Hepatocyte (in vitro differentiated cells): Measurements from ENCODE around the gene CCL20. TPM values are rescaled to one million over a fixed set of nuclear protein-coding genes. Genes with fewer than 3 reads are reported as not detected.
A peak's percentile ranks its signal among the peaks of the same experiment; 100 is the strongest.
"Not testable (repeated sequence)": the region's sequence is repeated elsewhere in the genome, so short reads cannot be mapped to it uniquely, and the experiment has no call there.

Experiments
- DNase-seq: peaks from one replicate; pipeline ENCODE4 v3.0.0-alpha.2; 2016; ENCODE audit warnings: low spot score
- H2AFZ ChIP-seq: fragments of 200-600 bp; sonication (generic); 2 replicates; pipeline ENCODE4 v1.6.0; 2016; ENCODE audit warnings: antibody characterized with exemption, mild to moderate bottlenecking
- H3K27ac ChIP-seq: fragments of 200-600 bp; sonication (generic); 2 replicates; pipeline ENCODE4 v1.5.1; 2016; ENCODE audit warnings: mild to moderate bottlenecking
- H3K27me3 ChIP-seq: fragments of 200-600 bp; sonication (generic); 2 replicates; pipeline ENCODE4 v1.6.1; 2016
- H3K36me3 ChIP-seq: fragments of 200-600 bp; sonication (generic); replicated peaks from 2 replicates; pipeline ENCODE4 v1.5.1; 2016; ENCODE audit warnings: low read depth; ENCODE audit not compliant: insufficient read depth
- H3K4me1 ChIP-seq: fragments of 200-600 bp; sonication (generic); 2 replicates; pipeline ENCODE4 v1.5.1; 2016; ENCODE audit warnings: mild to moderate bottlenecking, moderate library complexity; ENCODE audit not compliant: insufficient read depth
- H3K4me2 ChIP-seq: fragments of 200-600 bp; sonication (generic); 2 replicates; pipeline ENCODE4 v1.6.0; 2016
- H3K4me3 ChIP-seq: fragments of 200-600 bp; sonication (generic); 2 replicates; pipeline ENCODE4 v1.5.1; 2016; ENCODE audit warnings: mild to moderate bottlenecking
- H3K79me2 ChIP-seq: fragments of 200-600 bp; sonication (generic); 2 replicates; pipeline ENCODE4 v1.6.0; 2017; ENCODE audit warnings: mild to moderate bottlenecking
- H3K9me2 ChIP-seq: fragments of 200-600 bp; sonication (generic); replicated peaks from 2 replicates; pipeline ENCODE4 v1.6.0; 2017; ENCODE audit warnings: mild to moderate bottlenecking; ENCODE audit not compliant: insufficient read depth
- H3K9me3 ChIP-seq: fragments of 200-600 bp; sonication (generic); 2 replicates; pipeline ENCODE4 v1.5.1; 2016; ENCODE audit warnings: low read depth, mild to moderate bottlenecking
- H4K20me1 ChIP-seq: fragments of 200-600 bp; sonication (generic); 2 replicates; pipeline ENCODE4 v1.6.0; 2016; ENCODE audit warnings: mild to moderate bottlenecking; ENCODE audit not compliant: insufficient read depth, poor library complexity, severe bottlenecking
- EZH2 ChIP-seq: fragments of 200-600 bp; sonication (generic); IDR thresholded peaks from 2 replicates; pipeline ENCODE4 v1.6.1; 2016; ENCODE audit warnings: antibody characterized with exemption, mild to moderate bottlenecking, borderline replicate concordance
- EZH2phosphoT487 ChIP-seq: fragments of 200-600 bp; sonication (generic); IDR thresholded peaks from one replicate; pipeline ENCODE4 v1.6.1; 2018; ENCODE audit warnings: antibody characterized with exemption, mild to moderate bottlenecking, low read depth, moderate library complexity; ENCODE audit not compliant: unreplicated experiment, severe bottlenecking
- WGBS: methylation state at CpG from one replicate; pipeline ENCODE4 v1.1.6; 2016; ENCODE audit warnings: low lambda C conversion rate; ENCODE audit errors: missing lambda C conversion rate; 5-methylcytosine and 5-hydroxymethylcytosine counted together
- polyA plus RNA-seq: library from polyadenylated mRNA; unstranded; fragments of >200 nt; fragmentation: Nextera tagmentation; extraction: Ambion mirVana; gene quantifications from 2 replicates; pipeline ENCODE4 v1.2.1, GENCODE V29; 2016
- total RNA-seq: library from RNA; depleted of rRNA; stranded (reverse); fragments of >200 nt; gene quantifications from 2 replicates; pipeline ENCODE4 v1.2.3, GENCODE V29; 2014
- TF ChIP-seq, protein P1 (sequence below): fragments of 200-600 bp; sonication (generic); IDR thresholded peaks from 2 replicates; pipeline ENCODE4 v1.5.1; 2016; ENCODE audit warnings: antibody characterized with exemption, mild to moderate bottlenecking; ENCODE audit not compliant: poor library complexity

Gene CCL20
- total and polyA plus RNA-seq, 2 experiments from 2014 or later = 80.0 to 112 TPM

DNA sequence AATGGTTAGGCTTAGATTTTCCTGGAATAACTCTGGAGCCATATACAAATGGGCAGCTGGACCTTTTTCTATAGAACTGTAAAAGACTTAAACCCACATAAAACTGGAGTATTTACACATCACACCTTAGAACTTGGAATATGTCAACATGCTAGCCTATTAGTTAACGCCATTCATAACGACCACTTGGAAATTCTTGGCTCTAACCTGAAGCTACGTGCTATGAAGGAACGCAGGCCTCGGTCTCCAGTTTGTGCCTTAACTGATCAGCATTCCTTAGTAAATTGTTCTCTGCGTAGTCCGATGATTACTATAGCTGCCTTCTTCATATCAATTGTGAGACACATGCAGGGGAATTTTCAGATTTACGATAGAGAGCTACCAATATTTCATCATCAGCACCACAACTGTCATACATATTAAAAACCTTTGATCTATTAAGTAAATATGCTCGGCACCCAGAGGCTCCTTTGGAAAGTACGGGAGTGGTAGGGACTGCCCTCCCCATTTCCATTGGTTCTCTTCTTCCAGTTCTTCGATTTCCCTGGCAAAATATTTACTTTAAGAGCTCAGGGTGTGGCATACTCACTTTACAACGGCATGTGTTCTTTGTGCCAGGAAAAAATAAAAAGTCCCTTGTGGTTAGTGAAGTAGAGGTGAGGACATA, 17.5 kb upstream of the CCL20 start:
- DNase-seq = no peak
- H3K27ac ChIP-seq = no peak overlapping the region
- H3K9me3 ChIP-seq = no peaks in the 10 kb centered on the region
- no peaks in the 10 kb centered on the region for H3K27me3 ChIP-seq
- TF ChIP-seq EZH2 = no peak
- TF ChIP-seq, protein P1, sequence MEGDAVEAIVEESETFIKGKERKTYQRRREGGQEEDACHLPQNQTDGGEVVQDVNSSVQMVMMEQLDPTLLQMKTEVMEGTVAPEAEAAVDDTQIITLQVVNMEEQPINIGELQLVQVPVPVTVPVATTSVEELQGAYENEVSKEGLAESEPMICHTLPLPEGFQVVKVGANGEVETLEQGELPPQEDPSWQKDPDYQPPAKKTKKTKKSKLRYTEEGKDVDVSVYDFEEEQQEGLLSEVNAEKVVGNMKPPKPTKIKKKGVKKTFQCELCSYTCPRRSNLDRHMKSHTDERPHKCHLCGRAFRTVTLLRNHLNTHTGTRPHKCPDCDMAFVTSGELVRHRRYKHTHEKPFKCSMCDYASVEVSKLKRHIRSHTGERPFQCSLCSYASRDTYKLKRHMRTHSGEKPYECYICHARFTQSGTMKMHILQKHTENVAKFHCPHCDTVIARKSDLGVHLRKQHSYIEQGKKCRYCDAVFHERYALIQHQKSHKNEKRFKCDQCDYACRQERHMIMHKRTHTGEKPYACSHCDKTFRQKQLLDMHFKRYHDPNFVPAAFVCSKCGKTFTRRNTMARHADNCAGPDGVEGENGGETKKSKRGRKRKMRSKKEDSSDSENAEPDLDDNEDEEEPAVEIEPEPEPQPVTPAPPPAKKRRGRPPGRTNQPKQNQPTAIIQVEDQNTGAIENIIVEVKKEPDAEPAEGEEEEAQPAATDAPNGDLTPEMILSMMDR = no peak
- TF ChIP-seq EZH2phosphoT487 = no peak
- H3K79me2 ChIP-seq = no peaks in the 10 kb centered on the region
- H3K9me2 ChIP-seq = no peaks in the 10 kb centered on the region
- WGBS = 62% methylated on average over 12 of the region's 12 CpGs
- no peak overlapping the region for H2AFZ ChIP-seq
- no peaks in the 10 kb centered on the region for H4K20me1 ChIP-seq
- no peaks in the 10 kb centered on the region for H3K4me1 ChIP-seq
- H3K36me3 ChIP-seq = no peaks in the 10 kb centered on the region
- no peak overlapping the region for H3K4me2 ChIP-seq
- no peak overlapping the region for H3K4me3 ChIP-seq

- DNase-seq, H3K9me2 ChIP-seq, H3K4me2 ChIP-seq, H3K27ac ChIP-seq, H3K36me3 ChIP-seq, H3K27me3 ChIP-seq, H3K4me3 ChIP-seq, H3K79me2 ChIP-seq, H3K9me3 ChIP-seq, H3K4me1 ChIP-seq, H4K20me1 ChIP-seq, H2AFZ ChIP-seq: not testable (repeated sequence)
- whole genome bisulfite sequencing = 97% methylated on average over 5 of the region's 5 CpGs
Measured at GRCh38 chr2:227796768-227797167, 16.9 kb upstream of the CCL20 start.

DNA sequence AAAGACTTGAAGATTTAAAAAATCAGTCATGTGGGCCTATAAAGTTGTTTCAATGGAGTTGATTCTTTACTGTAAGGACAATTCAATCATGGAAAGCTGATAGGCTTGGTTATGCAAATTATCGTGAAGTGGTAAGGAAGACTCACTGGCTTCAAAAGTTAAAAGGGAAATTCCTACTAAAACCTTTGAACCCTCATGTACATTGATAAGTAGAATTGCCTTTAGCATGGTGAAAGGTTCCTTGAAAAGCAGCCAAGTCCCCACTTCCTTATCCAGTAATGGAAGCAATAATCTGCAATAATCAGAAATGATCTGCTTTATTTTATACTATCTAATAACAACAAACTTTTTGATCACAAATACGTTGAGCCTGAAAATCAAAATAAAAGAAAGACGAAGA, 14.4 kb upstream of the CCL20 start:
- DNase-seq = no peak

GRCh38 chr2:227802882-227803281, 10.8 kb upstream of the CCL20 start:
- Histone ChIP-seq H3K9me2 (no peaks in the 10 kb centered on the region), H3K79me2 (no peaks in the 10 kb centered on the region), H3K4me3 (no peak overlapping the region), H4K20me1 (no peaks in the 10 kb centered on the region), H3K4me1 (no peaks in the 10 kb centered on the region), H3K36me3 (no peaks in the 10 kb centered on the region), H3K27me3 (no peaks in the 10 kb centered on the region), H3K4me2 (no peak overlapping the region), H3K9me3 (no peaks in the 10 kb centered on the region), H2AFZ (no peak overlapping the region), H3K27ac (no peak overlapping the region)
- no peak for TF ChIP-seq EZH2
- TF ChIP-seq, protein P1 = no peak
- no peak for TF ChIP-seq EZH2phosphoT487
- 47% methylated on average over 2 of the region's 2 CpGs for WGBS
- DNase-seq = no peak

More for the DNA sequence above, 14.4 kb upstream of the CCL20 start:
- H3K36me3 ChIP-seq = no peaks in the 10 kb centered on the region
- no peaks in the 10 kb centered on the region for H3K27me3 ChIP-seq
- no peaks in the 10 kb centered on the region for H3K79me2 ChIP-seq
- no peak overlapping the region for H3K4me2 ChIP-seq
- no peak overlapping the region for H2AFZ ChIP-seq
- H3K4me1 ChIP-seq = no peaks in the 10 kb centered on the region
- no peaks in the 10 kb centered on the region for H4K20me1 ChIP-seq
- H3K9me2 ChIP-seq = no peaks in the 10 kb centered on the region
- no peak for TF ChIP-seq EZH2phosphoT487
- no peak for TF ChIP-seq EZH2
- TF ChIP-seq, protein P1 = no peak
- WGBS = 84% methylated on average over 3 of the region's 3 CpGs
- H3K27ac ChIP-seq = peak overlapping the region; percentile 39
- H3K4me3 ChIP-seq = no peak overlapping the region
- no peaks in the 10 kb centered on the region for H3K9me3 ChIP-seq
